GM12878 (cell line): ENCODE measurements around the gene LCP1. TPM values are rescaled to one million over a fixed set of nuclear protein-coding genes. Genes with fewer than 3 reads are reported as not detected.

Source experiments
- ATAC-seq: fragments of 200-7000 bp; cut with Tn5 transposase; 3 replicates; pipeline ENCODE4 v1.9.1; 2020; ENCODE audit warnings: mild to moderate bottlenecking, moderate library complexity
- BruUV-seq: library from RNA; stranded (reverse); fragments of 400-500 nt; replicated peaks from 2 replicates; lab custom pipeline; 2021; lab: Mats Ljungman, UMichigan
- CTCF ChIA-PET: fragments of 300-600 bp; sonication (Branson Sonifier 250); formaldehyde crosslinking; extraction: SDS; loops from one replicate; lab custom pipeline; 2021; ENCODE audit warnings: inconsistent platforms; lab: Yijun Ruan, JAX
- POLR2A ChIA-PET: fragments of 350-600 bp; formaldehyde crosslinking; extraction: SDS; loops from one replicate; lab custom pipeline; 2021; ENCODE audit warnings: inconsistent platforms; lab: Charles Lee
- RAD21 ChIA-PET: fragments of 300-600 bp; sonication (Branson Sonifier 250); formaldehyde crosslinking; loops from one replicate; lab custom pipeline; 2023; ENCODE audit warnings: antibody characterized with exemption; ENCODE audit not compliant: unreplicated experiment; lab: Charles Lee
- SMC1A ChIA-PET: fragments of 300-600 bp; sonication (Branson Sonifier 250); formaldehyde crosslinking; loops from one replicate; lab custom pipeline; 2023; ENCODE audit not compliant: unreplicated experiment, uncharacterized antibody; lab: Charles Lee
- DNase-seq: peaks from one replicate; pipeline ENCODE4 v3.0.0-alpha.2; 2011; ENCODE audit warnings: low read depth, low spot score
- FAIRE-seq: peaks from 3 replicates; lab custom pipeline; 2011; peaks lifted over from hg19 to GRCh38; lab: Jason Lieb, UNC
- H2AFZ ChIP-seq: 2 replicates; pipeline ENCODE4 v1.6.0; 2011; ENCODE audit warnings: low read depth, low read length, control low read depth; ENCODE audit not compliant: control insufficient read depth
- H3K27ac ChIP-seq: 2 replicates; pipeline ENCODE4 v1.5.1; 2011; ENCODE audit warnings: control low read depth; ENCODE audit not compliant: control insufficient read depth, insufficient read depth
- H3K27me3 ChIP-seq, 2 experiments: replicated peaks in 1 of 2; 2 replicates each; pipeline versions ENCODE4 v1.6.0 to v1.6.1; 2011; ENCODE audit warnings: low read length in 1 of 2; ENCODE audit not compliant: control insufficient read depth in 2 of 2, insufficient read depth in 2 of 2
- H3K36me3 ChIP-seq, 2 experiments: 2 replicates each; pipeline ENCODE4 v1.5.1; 2011; ENCODE audit warnings: low read length in 1 of 2; ENCODE audit not compliant: control insufficient read depth in 2 of 2, insufficient read depth in 2 of 2
- H3K4me1 ChIP-seq: 2 replicates; pipeline ENCODE4 v1.6.1; 2011; ENCODE audit warnings: mild to moderate bottlenecking, low read length, moderate library complexity, mixed read lengths; ENCODE audit not compliant: control insufficient read depth, insufficient read depth
- H3K4me2 ChIP-seq: 2 replicates; pipeline ENCODE4 v1.6.0; 2011; ENCODE audit warnings: control low read depth; ENCODE audit not compliant: control insufficient read depth, insufficient read depth
- H3K4me3 ChIP-seq: fragments of 200-600 bp; sonication (generic); 2 replicates; pipeline ENCODE4 v1.5.1; 2016
- H3K79me2 ChIP-seq: 2 replicates; pipeline ENCODE4 v1.6.0; 2011; ENCODE audit warnings: low read length; ENCODE audit not compliant: control insufficient read depth, insufficient read depth
- H3K9ac ChIP-seq: 2 replicates; pipeline ENCODE4 v1.8.0; 2011; ENCODE audit warnings: low read length, control low read depth, mixed read lengths; ENCODE audit not compliant: control insufficient read depth, insufficient read depth
- H3K9me3 ChIP-seq: replicated peaks from 3 replicates; pipeline ENCODE4 v1.5.1; 2011; ENCODE audit warnings: mild to moderate bottlenecking, low read length; ENCODE audit not compliant: control insufficient read depth, insufficient read depth
- H4K20me1 ChIP-seq: 2 replicates; pipeline ENCODE4 v1.6.0; 2011; ENCODE audit not compliant: control insufficient read depth, insufficient read depth
- CHD1 ChIP-seq: IDR thresholded peaks from 2 replicates; pipeline ENCODE4 v1.6.1; 2012; ENCODE audit warnings: low read depth, low read length, improper control_type of control experiment
- CREB1 ChIP-seq: IDR thresholded peaks from 2 replicates; pipeline ENCODE4 v1.6.1; 2012; ENCODE audit warnings: low read depth, mild to moderate bottlenecking, inconsistent platforms
- CREM ChIP-seq: IDR thresholded peaks from 2 replicates; pipeline ENCODE4 v1.6.1; 2014; ENCODE audit warnings: antibody characterized with exemption, low read depth
- ELK1 ChIP-seq: IDR thresholded peaks from 2 replicates; pipeline ENCODE4 v1.6.1; 2012; ENCODE audit warnings: low read depth, low read length, improper control_type of control experiment
- JUNB ChIP-seq: IDR thresholded peaks from 2 replicates; pipeline ENCODE4 v1.6.1; 2016; ENCODE audit warnings: antibody characterized with exemption, mild to moderate bottlenecking
- MAX ChIP-seq: IDR thresholded peaks from 2 replicates; pipeline ENCODE4 v1.6.1; 2012; ENCODE audit warnings: low read depth, low read length, improper control_type of control experiment
- PAX8 ChIP-seq: fragments of 450-650 bp; IDR thresholded peaks from 2 replicates; pipeline ENCODE4 v1.6.1; 2017; ENCODE audit warnings: mild to moderate bottlenecking, moderate library complexity
- POLR2AphosphoS5 ChIP-seq: IDR thresholded peaks from 2 replicates; pipeline ENCODE4 v1.6.1; 2011; ENCODE audit warnings: mild to moderate bottlenecking, low read length, inconsistent platforms
- REST ChIP-seq: IDR thresholded peaks from 2 replicates; pipeline ENCODE4 v1.6.1; 2012; ENCODE audit warnings: mild to moderate bottlenecking, low read depth, low read length
- YBX1 ChIP-seq: fragments of 450-650 bp; IDR thresholded peaks from 2 replicates; pipeline ENCODE4 v1.6.1; 2016; ENCODE audit warnings: antibody characterized with exemption
- WGBS: methylation state at CpG from one replicate; pipeline ENCODE4 v1.1.6; 2016; ENCODE audit warnings: low lambda C conversion rate; ENCODE audit not compliant: insufficient replicate concordance, insufficient coverage; ENCODE audit errors: missing lambda C conversion rate; 5-methylcytosine and 5-hydroxymethylcytosine counted together
- in situ Hi-C: fragments of 300-500 bp; cut with MboI; formaldehyde crosslinking; loops from 9 replicates; pipeline ENCODE4 v1.14.3; 2018; ENCODE audit warnings: mixed read lengths
- intact Hi-C: fragments of 100-400 bp; cut with micrococcal nuclease; formaldehyde crosslinking; loops from one replicate; pipeline ENCODE4 v1.14.2; 2022; ENCODE audit not compliant: unreplicated experiment
- polyA plus RNA-seq, 11 experiments: library from polyadenylated mRNA; depleted of rRNA in 4 of 11; unstranded in 6 of 11; stranded (reverse) in 5 of 11; fragments of >200 nt; fragmentation: Nextera tagmentation in 4 of 11; fragmentation: Illumina TruSeq in 1 of 11; extraction: Ambion mirVana in 4 of 11; extraction: Trizol in 1 of 11; gene quantifications; 1 replicate in 1 of 11; 2 replicates in 10 of 11; pipeline versions ENCODE4 v1.2.1 to v1.2.3, GENCODE V29; 2011 to 2016; ENCODE audit warnings: inconsistent platforms in 2 of 11, missing spikeins in 2 of 11, low read depth in 1 of 11
- total RNA-seq, 4 experiments: library from RNA; depleted of rRNA in 3 of 4; stranded (reverse); fragments of >200 nt in 3 of 4; fragmentation: Illumina TruSeq in 1 of 4; extraction: Trizol in 1 of 4; gene quantifications; 2 replicates each; pipeline versions ENCODE4 v1.2.1 to v1.2.3, GENCODE V29; 2013 to 2021

Gene LCP1
- total and polyA plus RNA-seq, 10 of the 15 experiments (the other 5 are each of a cell fraction or from before 2014, with no cell fraction given), result 775 to 2,201 (median 1,556) TPM

- in situ Hi-C loops, result no loop called here
- FAIRE-seq, result no peak
- ChIA-PET RAD21 (no interaction called here), SMC1A (no interaction called here), POLR2A (no interaction called here), CTCF (no interaction called here)
- Histone ChIP-seq H3K9ac (no peak overlapping the region), H4K20me1 (no peaks in the 10 kb centered on the region), H3K27me3 (no peaks in the 10 kb centered on the region), H3K36me3 (no peaks in the 10 kb centered on the region), H3K4me2 (no peak overlapping the region), H3K4me3 (no peak overlapping the region), H3K9me3 (no peaks in the 10 kb centered on the region), H3K27ac (no peak overlapping the region), H2AFZ (peak overlapping the region; percentile 61), H3K4me1 (peaks cover 3% of the 10 kb centered on the region; the same call in 1 of the 2 replicates), H3K79me2 (no peaks in the 10 kb centered on the region)
- no TSS peak for BruUV-seq
- 61% methylated on average over 4 of the region's 4 CpGs for WGBS
- no peak for TF ChIP-seq YBX1
- TF ChIP-seq PAX8, result no peak
- TF ChIP-seq POLR2AphosphoS5, result no peak
- 0 out of 2 replicates have a peak, but pooled peaks have one; percentile 18 for TF ChIP-seq CREB1
- TF ChIP-seq JUNB, result 0 out of 2 replicates have a peak, but pooled peaks have one; percentile 6
- TF ChIP-seq CREM, result 0 out of 2 replicates have a peak, but pooled peaks have one; percentile 15
- TF ChIP-seq ELK1, result no peak
- TF ChIP-seq REST, result no peak
- TF ChIP-seq CHD1, result no peak
- TF ChIP-seq MAX, result no peak
- intact Hi-C loops, result no loop called here
- no peak for ATAC-seq
- DNase-seq, result no peak
Observed at GRCh38 chr13:46106839-46107371, 75.1 kb downstream of the LCP1 start.
